HG03280 (cell line): ENCODE data around the gene CACNA1C.

Experiments used
- ATAC-seq: cut with Tn5 transposase; IDR thresholded peaks from one replicate; pipeline ENCODE4 v1.9.1; 2021; ENCODE audit warnings: mild to moderate bottlenecking, moderate library complexity; ENCODE audit not compliant: unreplicated experiment

CACNA1C gene

DNA sequence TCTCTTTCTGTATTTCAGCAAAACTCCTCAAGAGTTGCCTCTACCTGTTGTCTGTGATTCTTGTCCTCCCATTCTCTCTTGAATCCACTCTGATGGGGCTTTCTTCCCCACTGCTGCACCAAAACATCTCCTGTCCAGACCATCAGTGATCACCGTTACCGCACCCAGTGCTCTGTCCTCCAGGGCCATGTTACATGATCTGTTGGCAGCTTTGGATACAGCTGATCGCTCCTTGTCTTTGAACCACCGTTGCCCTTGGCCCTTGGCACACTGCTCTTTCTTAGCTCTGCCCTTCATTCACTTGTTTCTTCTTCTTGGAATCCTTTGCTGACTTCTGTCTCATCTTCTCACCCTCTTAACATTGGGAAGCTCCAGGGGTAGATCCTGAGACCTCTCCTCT is 408.3 kb downstream of the CACNA1C start:
- ATAC-seq: no peak

DNA sequence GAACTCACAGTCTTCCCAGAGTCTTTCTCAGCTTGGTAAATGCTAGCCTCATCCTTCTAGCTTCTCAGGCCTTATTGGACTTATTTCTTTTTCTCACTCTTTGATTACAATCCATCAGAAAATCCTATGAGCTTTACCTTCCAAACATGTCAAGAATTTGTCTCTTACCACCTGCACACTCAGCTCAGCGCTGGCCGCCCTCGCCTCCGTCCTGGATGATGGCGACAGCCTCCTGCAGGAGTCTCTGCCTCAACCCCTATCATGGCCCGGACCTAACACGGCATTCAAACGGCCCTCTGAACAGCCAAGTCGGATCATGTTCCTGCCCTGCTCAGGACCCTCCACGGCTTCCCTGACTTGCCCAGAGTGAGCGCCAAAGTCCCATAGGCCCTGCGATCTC is 408.9 kb downstream of the CACNA1C start:
- no peak for ATAC-seq

DNA sequence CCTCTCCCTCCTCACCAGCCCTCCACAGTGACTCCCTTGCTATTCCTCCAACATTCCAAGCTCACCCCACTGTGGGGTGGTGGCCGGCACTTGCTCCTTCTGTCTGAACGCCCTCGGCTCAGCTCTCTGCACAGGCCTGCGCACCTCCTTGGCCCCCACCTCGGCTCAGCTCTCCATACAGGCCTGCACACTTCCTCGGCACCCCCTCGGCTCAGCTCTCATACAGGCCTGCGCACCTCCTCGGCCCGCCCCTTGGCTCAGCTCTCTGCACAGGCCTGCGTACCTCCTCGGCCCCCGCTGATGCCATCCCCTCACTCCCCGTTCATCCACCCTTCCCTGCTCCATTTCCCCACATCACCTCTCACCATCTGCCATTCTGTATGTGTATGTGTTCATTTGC is 409.3 kb downstream of the CACNA1C start:
- no peak for ATAC-seq

DNA sequence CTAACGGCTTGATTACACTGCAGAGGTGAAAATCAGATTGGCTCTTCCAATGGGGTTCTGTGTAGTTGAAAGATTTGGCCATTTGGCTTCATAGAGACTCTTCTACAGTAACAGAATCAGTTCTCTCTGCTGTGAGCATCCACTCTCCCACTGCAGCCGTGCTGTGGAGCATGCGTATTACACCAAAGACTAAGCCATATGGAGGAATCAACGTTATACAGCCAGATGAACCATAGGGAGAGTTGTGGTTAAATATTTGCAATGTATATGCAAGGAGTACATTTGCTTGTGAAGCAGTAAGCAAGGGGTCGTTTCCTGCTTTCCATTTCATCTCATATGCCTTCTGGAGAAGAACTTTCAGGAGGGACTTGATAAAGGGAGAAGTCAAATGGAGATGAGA is 410.9 kb downstream of the CACNA1C start:
- no peak for ATAC-seq

DNA sequence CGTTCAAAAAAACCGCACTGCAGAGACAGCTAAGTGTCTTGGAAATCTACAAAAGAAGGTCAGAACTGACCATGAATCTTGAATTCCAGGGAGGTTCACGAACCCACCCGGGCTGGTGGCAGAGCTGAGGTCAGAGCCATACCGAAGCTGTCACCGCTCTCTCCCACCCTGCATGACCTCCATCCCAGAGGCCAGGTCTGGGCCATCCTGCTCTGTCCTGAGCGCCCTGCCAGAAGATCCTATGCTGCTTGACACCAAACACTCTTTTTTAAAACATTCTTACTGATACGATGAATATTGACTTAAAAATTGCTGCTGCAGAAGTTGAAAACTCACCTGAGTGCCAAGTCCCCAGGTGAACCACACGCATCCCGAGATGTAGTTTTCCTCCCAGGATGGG is 412.9 kb downstream of the CACNA1C start:
- no peak for ATAC-seq

DNA sequence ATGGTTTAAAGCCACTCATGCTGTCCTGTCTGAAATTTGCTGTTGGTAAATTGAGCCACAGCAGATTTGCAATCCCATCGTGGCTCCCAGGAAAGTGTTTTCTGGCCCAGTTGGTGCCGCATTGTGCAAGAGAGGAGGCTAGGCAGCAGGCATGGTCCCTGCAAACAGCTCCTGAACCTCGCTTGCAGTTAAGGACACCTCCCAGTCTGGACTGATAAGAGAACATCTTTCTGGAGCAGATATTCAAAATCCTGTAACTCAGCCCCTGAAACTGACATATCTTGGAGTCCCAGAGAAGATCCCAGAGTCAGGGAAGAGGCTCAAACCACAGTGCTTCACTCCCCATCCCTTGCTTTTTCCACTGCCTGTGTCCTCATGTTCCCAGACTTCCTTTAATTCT is 413.4 kb downstream of the CACNA1C start:
- ATAC-seq: no peak

DNA sequence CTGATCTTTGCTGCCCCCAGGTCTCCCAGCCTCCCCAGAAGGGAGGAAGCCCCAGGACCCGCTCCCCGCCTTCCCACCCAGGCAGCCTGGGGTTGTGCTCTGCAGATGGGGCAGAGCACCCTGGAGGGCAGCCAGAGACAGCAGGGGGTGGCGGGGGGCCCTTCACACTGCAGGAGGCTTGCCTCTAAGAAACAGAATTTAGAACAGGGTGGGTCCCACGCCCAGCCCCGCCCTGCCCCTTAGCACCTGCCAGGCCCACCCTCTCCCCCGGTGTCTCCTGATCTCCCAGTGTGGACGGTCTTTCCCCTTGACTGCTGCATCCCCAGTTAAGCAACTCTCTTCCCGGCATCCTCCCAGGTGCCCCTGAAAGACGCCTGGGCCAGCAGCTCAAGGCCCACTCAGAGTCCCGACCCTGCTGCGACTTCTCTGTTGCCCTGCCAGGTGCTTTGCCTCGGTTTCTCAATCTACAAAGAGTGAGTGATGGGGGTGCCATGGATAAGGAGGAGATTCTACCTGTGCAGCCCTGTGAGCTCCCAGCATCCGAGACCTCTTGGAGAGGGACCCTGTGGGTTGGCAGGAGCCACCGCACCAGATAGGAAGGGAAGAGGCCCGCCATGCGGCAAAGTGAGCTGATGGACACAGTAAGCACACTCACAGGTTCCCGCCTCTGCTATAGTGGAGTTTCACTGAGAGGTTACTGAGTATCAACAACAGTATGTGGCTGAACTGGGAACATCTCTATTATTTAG is 414.8 kb downstream of the CACNA1C start:
- no peak for ATAC-seq

DNA sequence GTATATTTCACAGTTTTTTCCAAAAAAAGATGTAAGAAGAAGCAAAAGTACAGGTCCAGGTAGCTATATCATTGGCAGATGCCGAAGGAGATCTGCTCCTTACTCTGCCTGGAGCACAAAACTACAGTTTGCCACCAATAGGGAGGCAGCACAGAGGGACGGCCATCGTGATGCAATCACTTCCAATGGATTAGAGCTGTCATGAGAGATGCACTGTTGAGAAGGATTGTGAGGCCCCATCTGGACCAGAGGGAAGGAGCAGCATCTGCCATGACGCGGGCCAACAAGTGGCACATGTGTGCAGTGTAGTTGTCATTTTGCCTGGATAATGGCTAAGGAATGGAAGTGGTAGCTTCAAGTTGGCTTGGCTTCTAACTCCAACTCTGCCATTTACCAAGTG is 423.2 kb downstream of the CACNA1C start:
- ATAC-seq: no peak

DNA sequence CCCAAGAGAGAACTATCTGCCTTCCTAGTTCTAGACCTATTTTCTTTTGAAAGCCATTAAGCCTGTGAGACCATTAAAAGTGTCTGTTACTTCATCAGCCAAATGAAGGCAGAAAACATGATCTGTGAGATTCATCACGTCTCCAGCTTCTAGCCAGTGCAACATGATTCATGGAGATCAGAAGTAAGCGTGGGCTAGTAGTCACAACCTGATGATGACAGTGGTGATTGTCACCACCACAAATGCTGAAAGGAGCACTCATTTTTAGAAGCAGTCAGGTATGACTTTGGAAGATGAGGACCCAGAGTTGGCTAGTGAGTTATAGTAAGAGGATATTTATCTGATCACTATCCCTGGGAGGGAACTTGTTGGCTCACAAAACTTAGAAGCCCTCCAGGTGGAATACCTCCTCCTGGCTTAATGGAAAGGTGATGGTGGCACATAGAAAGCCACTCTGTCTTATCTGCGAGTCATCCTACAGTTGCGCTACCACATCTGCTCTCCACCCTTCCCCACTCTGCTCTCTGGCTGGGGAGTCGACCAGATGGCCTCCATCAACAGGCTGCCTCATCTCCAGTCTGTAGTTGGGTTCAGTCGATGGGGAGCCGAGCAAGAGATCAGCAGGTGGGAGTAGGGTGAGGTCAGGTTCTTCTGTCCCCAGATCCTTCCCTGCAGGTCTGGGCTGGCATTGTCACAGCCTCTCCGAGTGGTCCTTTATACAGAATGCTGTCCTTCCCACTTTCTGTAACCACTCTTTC is 424.4 kb downstream of the CACNA1C start:
- no peak for ATAC-seq

DNA sequence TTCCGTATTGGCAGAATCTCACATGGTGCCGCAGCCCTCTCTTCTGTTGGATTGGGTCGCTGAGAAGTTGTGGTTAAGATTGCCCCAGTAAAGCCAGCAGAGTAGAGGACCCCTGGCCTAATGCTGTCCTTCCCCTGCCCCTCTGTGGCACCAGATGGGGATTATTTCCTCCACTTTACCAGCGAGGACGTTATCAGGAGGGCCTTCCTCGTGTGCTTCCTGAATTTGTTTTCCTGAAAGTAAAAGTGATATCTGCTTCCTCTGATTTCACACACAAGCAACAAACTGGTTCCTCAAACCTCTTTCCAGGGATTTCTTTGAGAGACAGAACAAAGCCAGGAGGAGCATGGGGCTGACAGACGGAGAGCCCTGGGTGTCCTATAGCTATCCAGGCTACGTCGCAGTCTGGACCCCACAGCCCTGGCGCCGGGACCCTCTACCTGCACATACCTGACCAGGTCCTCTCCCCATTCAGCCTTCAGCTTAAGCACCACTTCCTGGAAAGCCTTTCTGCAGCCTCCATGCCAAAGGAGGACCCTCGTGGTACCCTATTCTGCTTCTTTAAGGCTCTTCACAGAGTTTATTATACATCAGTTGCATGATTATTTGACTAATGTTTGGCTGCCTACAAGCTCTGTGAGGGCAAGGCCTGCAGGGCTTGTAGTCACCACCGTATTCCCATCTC is 427.2 kb downstream of the CACNA1C start:
- no peak for ATAC-seq

DNA sequence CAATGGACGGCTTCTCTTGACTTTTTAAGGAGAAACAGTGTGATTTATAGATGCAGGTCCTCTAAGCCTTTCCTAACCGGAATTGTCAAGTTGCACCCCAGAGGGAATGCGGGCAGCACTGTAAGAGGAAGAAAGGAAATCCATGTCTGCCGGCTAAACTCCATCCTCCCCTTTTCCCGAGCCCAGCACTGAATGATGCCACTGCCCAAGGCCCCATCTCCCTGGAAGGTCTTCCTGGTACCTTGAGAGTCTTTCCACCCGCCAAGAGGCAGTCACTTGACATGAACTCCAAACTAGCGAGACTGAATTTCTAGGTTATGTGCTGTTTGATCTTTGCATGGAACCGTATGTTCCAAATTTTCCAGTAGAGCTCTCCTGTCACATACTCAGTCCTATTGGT is 428.6 kb downstream of the CACNA1C start:
- no peak for ATAC-seq

DNA sequence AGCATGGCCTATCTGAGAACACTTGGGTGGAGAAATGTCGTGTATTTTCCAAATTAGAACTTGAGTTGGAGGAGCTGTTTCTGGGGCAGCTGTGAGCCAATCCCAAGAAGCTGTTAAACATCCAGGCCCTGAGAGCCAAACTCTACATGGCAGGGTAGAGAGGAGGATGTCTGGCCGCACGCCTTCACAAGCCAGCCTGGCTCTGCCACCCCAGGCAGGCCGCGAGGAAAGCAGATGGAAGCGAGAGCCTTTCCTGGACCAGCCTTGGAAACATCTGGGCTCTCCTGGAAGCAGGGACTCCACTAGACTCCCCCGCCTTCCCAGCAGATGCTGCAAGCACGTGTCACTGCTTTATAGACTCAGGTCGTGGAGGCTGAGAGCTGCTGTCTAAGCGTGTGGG is 429.2 kb downstream of the CACNA1C start:
- ATAC-seq: no peak

DNA sequence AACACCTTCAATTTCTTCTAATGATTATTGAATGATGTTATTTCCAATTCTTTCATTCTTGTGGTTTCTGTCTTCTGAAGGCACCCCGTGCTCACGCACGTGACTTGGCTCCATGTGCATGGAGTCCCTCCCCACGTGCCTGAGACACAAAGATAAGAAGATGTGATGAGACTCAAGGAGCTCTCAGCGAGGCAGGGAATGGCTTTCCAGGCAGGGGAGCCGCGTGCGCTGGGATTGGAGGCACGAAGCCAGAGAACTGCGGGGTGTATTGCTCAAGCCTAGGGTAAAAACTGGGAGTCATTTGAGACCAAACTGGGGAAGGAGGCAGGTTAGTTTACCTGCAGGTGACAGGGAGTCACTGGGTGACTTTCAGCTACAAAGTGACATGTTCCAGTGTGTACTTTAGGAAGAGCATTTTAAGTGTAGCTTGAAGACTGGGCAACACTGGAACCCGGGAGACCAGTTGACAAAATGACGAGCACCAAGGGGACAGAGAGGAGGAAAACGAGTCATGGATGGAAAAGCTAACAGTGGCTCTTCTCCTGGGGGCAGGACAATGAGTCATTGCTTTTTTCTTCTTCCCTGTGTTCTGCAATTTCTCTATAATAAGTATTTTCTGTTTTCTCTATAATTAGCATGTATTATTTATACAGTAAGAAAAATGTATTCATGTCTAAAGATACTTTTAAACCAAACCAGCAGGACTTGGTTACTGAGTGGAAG is 430.3 kb downstream of the CACNA1C start:
- no peak for ATAC-seq

DNA sequence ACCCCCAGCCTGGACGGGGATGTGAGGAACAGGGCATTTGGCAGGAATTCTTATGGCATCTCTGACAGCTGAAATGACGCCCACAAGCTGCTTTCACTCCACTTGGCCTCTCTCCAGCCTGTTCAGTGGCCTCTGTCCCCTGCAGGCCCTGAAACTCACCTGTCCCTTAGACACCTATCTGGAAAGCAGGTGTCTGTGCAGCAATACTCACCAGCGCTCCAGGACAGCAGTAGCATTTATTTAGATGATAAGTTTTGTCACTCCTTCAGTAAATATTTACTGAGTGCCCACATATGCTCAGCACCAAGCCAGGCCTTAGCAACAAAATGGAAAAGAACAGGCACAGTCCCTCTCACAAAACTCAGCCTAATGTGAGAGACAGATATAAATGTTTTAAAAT is 430.9 kb downstream of the CACNA1C start:
- ATAC-seq: no peak

DNA sequence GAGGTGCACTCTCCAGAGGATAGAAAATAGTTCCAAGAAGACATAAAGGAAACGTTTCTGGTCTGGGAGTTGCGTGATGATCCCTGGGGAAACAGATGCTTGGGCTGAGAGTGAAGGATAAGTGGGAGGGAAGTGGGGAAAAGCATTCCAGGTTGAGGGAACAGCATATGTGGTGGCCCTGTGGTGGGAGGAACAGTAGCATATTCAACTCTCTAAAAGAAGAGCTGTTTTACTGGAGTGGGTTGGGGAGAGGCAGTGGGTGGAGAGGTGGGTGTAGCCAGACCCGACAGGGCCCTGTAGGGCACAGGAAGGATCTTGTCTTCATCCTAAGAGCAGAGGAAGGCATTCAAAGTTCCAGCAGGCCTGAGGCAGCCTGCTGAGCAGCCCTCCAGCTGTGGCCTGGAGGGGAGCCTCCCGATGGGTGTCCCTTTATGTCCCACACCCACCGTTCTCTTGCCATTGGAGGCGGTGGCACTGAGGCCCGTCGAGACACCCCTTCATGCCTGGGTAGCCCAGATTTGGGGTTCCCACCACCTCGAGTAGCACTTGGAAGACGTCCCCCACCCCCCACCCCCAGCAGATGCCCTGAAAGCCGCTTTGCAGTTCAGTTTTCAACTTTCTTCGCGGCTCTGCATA is 431.5 kb downstream of the CACNA1C start:
- no peak for ATAC-seq

DNA sequence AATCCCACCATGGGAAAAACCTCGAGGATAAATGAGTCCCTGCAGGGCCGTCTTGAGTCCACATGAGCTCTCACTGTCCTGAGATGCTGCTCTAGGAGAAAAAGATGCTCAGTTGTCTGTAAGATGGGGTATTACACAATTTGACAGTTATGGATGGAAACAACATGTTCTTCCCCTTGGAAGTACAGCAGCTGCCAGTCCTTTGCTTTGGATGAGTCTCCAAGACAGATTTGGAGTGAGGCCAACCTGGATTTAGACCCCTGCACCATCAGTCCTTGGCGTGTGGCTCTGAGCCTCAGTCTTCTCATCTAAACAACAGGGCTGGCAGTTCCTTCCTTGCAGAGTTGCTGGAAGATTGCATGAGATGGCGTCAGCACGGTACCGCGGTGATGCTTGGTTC is 432.9 kb downstream of the CACNA1C start:
- no peak for ATAC-seq

DNA sequence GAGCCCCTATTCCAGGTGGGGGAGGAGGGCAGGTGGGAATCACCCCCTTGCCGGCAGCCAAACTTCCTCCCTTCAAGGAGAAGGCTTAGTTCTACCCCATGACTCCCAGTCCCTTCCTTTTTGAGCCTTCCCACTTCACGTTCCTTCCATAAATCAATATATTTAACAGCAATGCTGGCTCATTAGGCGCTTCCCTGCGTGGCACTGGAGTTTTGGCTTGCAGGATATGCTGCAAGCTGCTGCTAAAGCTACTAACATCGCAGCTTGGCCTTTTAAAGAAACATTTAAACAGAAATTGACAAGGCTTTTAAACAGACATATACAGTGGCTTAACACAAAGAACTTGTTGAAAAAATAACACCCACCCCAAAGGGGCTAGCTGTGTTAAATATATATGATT is 434.0 kb downstream of the CACNA1C start:
- ATAC-seq: no peak

DNA sequence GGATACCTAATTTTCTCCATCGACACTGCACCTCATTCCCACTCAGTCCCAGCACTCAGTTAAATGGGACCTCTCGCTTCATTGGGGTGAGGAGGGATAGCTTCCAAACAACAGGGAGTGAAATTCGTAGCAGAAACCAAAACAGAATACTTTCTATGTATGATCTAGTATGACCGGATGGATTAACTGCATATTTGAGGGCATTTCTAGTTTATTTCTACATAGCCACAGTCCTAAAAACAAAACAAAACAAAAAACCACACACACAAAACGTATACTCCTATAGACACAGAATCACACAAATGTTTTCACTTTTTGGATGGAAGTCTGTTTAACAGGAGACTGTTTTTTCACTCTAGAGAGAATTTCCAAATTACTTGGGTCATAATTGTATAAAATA is 434.5 kb downstream of the CACNA1C start:
- ATAC-seq: no peak

DNA sequence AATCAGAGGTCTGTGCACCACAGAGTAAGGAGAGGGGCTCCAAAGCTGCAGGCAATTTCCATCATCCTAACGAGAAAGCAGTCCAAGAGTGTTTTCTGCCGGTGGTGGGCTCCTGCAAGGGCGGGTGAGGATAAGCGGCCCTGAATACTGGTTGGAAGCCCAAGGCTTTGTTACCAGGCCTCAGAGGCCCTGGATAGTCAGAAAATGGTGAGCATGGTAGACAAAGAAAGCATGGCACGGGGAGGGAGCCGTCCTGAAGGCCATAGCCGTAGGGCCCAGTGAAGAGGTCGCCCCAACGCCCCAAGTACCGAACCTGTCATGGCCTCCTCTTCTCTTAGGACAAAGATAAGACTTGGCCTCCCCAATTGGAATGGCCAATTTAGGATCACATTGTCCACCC is 435.3 kb downstream of the CACNA1C start:
- ATAC-seq: no peak

DNA sequence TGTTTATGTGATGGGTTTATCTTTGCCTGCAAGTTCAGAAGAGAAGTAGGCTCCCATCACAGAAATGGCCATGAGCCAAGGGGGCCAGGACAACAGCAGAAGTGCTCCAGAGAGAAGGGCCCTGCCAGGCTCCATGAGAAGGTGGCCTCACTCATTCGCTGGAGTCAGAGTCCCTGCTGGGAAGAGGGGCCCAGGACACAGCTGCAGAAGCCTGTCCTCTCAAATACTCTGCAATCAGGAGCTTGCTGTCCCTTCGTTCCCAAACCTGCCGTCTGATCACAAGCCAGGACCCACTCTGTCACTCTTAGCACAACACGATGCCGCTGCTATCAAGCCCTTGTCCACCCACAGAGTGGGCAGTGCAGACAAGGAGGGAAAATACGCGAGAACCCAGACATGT is 435.8 kb downstream of the CACNA1C start:
- no peak for ATAC-seq

DNA sequence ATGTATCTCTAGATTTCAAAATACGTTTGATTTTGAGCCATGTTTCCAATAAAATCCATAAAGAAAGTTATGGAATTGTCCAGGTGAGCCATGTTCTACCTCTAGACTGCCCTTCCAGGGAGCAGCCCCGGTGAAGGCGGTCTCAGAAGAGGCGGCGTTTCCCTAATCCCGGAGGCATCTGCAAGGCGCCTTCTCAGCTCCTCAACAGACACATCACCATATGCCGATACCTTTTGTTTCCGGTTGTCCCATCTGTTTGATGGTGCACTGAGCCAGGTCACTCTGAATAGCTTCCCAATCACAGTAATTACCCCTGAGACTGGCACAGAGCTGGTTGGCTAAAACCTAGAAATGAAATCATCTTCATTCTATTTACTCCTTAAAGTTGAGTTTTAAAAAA is 436.5 kb downstream of the CACNA1C start:
- no peak for ATAC-seq
